ACHN (cell line): ENCODE results near the gene MRPS21.

Source experiments
- DNase-seq: peaks from one replicate; pipeline ENCODE4 v3.0.0-alpha.2; 2015
- in situ Hi-C: cut with HindIII; loops from 2 replicates; pipeline ENCODE4 v1.10.0; 2017; ENCODE audit warnings: low sequenced_read_pairs, low pct_ligation_motif_present, low pct_unique_long_range_greater_than_20kb

MRPS21 gene

GRCh38 chr1:150293433-150294253 lies at the start of gene MRPS21:
MRPS21 (plus strand) TSS chr1:150293861; CDS start chr1:150294367, 506 bp downstream.
- in situ Hi-C loops, result no loop called here
- peak; percentile 95 for DNase-seq

DNA sequence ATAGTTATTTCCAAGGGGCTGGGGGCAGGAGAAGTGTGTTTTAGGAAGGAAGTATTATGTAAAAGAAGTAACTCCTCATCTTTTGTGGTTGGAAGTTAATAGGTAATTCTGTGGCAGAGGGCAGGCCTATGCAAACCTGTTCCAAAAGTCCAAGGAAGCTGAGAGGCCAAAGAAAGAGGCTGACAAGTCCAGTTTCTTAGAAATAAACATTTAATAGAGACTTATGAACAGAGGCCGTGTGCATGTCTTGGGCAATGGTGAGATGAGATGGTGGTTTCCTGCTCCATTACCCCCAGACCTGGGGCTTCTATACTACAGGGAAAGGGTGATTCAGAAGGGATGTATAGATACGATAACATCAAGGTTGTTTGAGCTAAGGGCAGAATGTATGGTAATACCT lies 43.7 kb upstream of the MRPS21 start:
- no peak for DNase-seq
- in situ Hi-C loops, result no loop called here

DNA sequence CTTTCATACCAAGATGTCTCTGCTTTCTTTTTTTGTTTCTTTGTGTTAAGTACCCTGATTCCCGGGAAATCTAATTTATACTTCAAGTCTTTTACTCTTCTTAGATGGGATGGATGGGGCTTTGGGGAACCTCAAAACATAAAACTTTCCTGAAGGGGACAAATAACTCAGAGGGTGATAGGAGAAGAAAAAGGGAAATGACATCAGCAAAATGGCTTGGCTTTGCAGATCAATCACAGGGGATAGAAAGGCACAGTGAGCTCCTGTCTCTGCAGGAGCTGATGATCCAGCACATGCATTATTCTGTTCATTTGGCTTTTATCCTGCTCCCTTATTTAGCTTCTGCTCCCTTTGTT lies 37.5 kb upstream of the MRPS21 start:
- in situ Hi-C loops, result no loop called here
- no peak for DNase-seq

DNA sequence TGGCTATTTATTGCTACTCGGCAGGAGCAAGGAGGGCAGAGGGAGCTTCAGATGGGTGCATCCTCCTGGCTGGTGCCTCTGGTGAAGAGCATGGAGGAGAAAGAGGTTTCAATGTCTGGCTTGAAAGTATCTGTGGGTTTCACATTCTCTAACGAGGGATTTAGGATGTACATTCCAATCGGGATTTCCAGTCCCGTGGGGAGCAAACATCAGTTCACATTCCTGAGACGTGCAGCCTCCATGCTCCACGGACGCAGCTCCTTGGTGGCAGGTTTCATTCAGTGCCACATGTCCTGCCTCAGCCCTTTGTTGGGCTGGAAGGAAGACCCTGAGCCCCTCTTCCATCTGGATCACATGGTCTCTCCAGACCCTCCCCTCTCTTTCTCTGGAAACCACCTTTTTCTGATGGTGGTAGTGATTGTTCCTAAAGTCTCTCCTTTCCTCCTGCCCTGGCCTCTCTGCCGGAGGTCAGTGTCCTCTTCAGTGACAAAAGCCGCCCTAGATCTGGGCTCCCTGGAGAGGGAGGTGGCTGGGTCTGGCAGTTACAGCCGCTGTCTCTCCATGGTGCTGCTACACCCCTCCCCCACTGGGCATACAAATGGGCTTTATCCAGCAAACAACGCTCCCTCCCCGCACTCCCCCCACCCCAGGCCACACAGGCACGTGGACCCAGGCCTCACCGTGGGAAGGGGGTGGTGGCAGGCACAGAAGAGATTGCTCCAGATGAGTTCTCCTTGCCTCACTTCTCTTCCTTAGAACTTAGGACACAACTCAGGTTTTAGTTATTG lies 36.9 kb upstream of the MRPS21 start:
- in situ Hi-C loops, result no loop called here
- no peak for DNase-seq

- in situ Hi-C loops, result no loop called here
- no peak for DNase-seq
Measured at GRCh38 chr1:150257624-150258585, 35.8 kb upstream of the MRPS21 start, which contains the start of gene CA14. CA14 (plus strand) TSS chr1:150257774; CDS start chr1:150258129, 355 bp downstream.

GRCh38 chr1:150259217-150259616 lies 34.4 kb upstream of the MRPS21 start:
- in situ Hi-C loops, result no loop called here
- DNase-seq, result no peak

DNA sequence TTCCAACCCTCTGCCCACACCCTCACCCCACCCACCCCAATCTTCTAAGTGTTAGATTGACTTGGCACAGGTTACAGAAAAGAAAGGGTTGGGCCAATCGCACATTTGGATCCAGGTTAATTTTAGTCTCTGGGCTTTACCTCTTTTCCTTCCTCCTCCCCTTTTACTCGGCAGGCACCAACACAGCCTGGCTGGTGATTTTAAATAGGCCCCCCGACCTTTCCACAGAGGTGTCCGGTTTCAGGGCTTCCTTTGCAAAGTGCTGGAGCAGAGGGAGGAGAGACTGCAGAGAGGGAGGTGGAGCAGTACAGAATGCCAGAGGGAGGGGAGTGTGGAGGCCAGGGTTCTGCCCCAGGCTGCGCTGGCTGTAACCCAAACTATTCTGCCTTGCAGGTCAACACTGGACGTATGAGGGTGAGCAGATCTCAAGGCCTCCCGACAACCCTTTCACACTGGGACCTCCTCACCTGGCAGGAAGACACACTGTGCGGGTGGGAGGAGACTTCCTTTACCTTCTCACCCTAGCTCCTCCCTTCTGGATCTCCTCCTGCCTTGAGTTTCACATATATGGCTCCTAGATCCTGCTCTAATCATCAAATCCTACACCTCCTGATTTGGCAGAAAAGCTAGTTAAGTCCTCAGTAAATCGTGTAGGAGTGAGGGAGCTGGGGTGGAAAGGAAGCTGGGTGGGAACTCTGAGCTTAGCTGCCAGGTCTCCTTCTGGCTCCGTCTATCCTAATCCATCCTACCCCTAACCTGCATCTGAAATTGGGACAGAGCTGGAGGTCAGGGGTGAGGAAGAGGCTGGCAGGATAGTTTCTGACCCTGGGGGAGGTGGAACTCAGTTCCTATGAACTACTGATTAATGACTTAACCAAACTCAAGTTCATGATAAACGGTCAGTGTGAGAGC lies 33.6 kb upstream of the MRPS21 start:
- DNase-seq, result no peak
- in situ Hi-C loops, result no loop called here

GRCh38 chr1:150261367-150261766 lies 32.3 kb upstream of the MRPS21 start:
- in situ Hi-C loops, result no loop called here

GRCh38 chr1:150262388-150263320 lies 31.0 kb upstream of the MRPS21 start:
- DNase-seq, result no peak
- in situ Hi-C loops, result no loop called here

More at GRCh38 chr1:150261367-150261766, 32.3 kb upstream of the MRPS21 start:
- DNase-seq, result no peak

GRCh38 chr1:150263549-150263948 lies 30.1 kb upstream of the MRPS21 start:
- no peak for DNase-seq
- in situ Hi-C loops, result no loop called here

DNA sequence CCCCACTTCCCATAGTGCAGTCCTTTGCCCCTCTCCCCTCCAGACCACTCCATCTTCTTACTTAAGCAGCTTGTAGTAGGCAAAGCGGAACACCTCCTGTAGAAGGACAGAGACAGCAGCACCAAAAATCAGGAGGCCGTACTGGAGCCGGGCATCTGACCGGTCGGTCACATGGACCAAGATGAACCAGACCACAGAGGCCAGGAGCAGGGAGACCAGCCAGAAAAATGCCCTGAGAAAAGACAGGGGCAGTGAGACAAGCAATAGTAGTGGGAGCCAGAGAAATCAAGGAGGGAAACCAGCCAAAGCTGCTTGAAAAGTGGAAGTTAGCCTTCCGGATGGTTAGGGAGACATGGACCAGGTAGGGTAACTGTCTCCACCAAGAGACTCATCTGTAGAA lies 25.8 kb upstream of the MRPS21 start:
- DNase-seq, result no peak
- in situ Hi-C loops, result no loop called here

- peak; percentile 51 for DNase-seq
- in situ Hi-C loops, result no loop called here
Measured at GRCh38 chr1:150268340-150268704, 25.3 kb upstream of the MRPS21 start.

DNA sequence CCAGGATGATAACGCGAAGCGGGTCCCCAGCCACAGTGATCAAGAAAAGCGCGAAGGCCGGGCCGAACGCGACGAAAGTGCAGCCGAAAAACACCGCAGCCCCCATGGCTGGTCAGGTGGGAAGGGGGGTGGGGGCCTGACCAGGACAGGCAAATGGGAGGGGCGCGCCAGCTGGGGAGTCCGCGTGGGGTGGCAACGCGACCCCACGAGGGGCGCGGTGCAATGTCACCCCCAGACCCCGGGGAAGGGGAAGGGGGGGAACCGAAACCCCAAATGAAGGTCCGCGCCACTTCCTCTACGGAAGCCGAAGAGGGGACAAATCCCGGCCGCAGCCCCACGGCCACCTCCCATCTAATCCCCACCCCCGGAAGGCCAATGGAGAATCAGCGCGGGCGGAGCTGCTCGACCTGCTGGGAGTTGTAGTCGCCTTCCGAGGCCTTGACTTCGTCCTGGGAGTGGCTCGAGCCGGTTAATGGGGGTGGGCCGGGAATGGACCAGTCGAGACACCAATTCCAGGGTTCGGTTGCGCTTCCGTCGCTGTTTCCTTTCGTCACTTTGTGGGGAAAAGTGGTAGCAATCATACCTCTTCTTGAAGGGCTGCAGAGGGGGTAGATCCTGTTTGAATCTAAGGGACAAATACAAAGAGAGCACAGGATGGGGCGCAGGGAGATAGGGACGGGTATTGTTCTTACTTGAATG lies 24.8 kb upstream of the MRPS21 start, which contains the start of gene APH1A:
Gene APH1A, minus strand, starts transcription at position 312 of the 699 bp plus-strand sequence. Its CDS starts 206 bp downstream, at position 106.
- in situ Hi-C loops, result no loop called here
- DNase-seq, result peak; percentile 99

DNA sequence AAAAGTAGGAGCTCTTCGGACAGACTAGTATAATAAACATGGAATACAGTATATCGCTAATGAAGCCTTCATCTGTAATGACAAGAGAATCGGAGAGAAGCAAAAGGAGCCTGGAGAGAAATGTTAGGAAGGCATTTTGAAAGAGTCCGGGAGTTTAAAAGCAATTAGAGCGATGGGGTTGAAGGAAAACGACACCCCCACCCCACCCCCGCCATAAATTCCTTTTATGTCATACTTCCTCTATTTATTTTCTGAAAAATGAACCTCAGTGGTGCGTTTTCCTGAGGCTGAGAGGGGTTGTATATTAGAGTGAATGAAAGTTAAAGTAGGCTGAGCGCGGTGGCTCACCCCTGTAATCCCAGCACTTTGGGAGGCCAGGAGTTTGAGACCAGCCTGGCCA lies 24.2 kb upstream of the MRPS21 start:
- DNase-seq, result no peak
- in situ Hi-C loops, result no loop called here

DNA sequence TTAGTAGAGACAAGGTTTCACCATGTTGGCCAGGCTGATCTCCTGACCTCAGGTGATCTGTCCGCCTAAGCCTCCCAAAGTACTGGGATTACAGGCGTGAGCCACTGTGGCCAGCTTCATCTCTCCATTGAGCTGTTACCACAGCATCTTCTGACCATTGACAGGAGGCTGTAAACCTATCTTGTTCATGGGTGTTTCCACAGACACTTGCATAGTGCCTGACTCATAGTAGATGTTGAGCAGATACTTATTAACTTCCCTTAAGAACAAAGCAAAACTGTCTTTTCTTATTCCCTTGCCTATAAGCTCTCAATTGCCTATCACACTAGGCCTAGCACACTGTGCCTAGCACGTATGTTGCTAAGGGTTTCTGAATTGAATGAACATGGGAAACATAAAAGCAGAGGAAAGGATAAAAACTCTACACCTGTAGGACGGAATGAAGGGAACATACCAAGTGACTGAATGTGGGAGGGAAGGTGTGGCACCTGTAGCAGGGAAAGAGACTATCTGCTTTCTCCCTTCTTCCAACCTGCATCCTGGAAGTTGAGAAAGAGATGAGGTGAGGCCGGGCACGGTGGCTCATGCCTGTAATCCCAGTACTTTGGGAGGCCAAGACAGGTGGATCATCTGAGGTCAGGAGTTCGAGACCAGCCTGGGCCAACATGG lies 22.2 kb upstream of the MRPS21 start:
- peak; percentile 22 for DNase-seq
- in situ Hi-C loops, result no loop called here

DNA sequence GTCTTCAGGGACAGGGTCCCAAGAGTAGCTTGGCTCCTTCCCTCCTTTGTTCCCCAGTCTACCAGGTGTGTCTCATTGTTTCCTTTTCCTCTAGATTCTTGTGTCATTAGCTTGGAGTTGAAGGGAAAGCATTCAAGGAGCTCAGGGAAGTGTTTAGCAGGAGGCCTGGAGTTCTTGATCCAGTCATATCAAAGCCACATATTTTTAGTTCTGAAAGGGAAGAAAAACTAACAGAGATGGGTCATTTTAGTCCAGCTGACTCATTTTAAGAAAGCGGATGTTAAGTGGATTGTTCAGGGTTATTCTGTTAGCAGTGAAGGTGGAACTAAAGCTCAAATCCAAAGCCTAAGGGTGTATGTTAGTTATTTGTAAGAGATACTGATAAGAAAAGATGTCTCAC lies 20.4 kb upstream of the MRPS21 start:
- in situ Hi-C loops, result no loop called here
- DNase-seq, result no peak
